K562 (cell line): ENCODE data around the gene ARR3.
"Not testable (repeated sequence)": the region's sequence is repeated elsewhere in the genome, so short reads cannot be mapped to it uniquely, and the experiment has no call there.

Source experiments
- EZH2 ChIP-seq: IDR thresholded peaks from 2 replicates; pipeline ENCODE4 v1.6.1; 2012; ENCODE audit warnings: low read depth, mild to moderate bottlenecking, inconsistent platforms, low read length, borderline replicate concordance
- GATA2 ChIP-seq: sonication (generic); formaldehyde crosslinking; IDR thresholded peaks from 2 replicates; pipeline ENCODE4 v1.4.0; 2020; ENCODE audit warnings: mild to moderate bottlenecking, missing genetic modification reagents
- PCBP2 ChIP-seq: fragments of 200-400 bp; formaldehyde crosslinking; IDR thresholded peaks from 2 replicates; pipeline ENCODE4 v1.6.1; 2018; ENCODE audit warnings: low read length, low read depth, mild to moderate bottlenecking, moderate library complexity; ENCODE audit not compliant: poor library complexity, severe bottlenecking
- POLR2AphosphoS5 ChIP-seq: IDR thresholded peaks from 2 replicates; pipeline ENCODE4 v1.6.1; 2011; ENCODE audit warnings: mild to moderate bottlenecking, low read depth, low read length, moderate library complexity; ENCODE audit not compliant: control insufficient read depth, insufficient read depth
- POLR2G ChIP-seq: fragments of 200-400 bp; formaldehyde crosslinking; IDR thresholded peaks from 2 replicates; pipeline ENCODE4 v1.6.1; 2017; ENCODE audit warnings: low read depth, mild to moderate bottlenecking, antibody characterized with exemption, low read length, moderate library complexity
- SETDB1 ChIP-seq: IDR thresholded peaks from one replicate; pipeline ENCODE4 v1.6.1; 2012; ENCODE audit warnings: low read length, control low read depth, inconsistent platforms
- SMAD3 ChIP-seq: fragments of 450-650 bp; formaldehyde crosslinking; conservative IDR thresholded peaks from 2 replicates; pipeline ENCODE4 v1.4.0; 2020; ENCODE audit warnings: mild to moderate bottlenecking
- ZBTB8A ChIP-seq: fragments of 450-650 bp; IDR thresholded peaks from 2 replicates; pipeline ENCODE4 v1.6.1; 2018; ENCODE audit warnings: mild to moderate bottlenecking, moderate library complexity; ENCODE audit not compliant: partially characterized antibody
- ZNF274 ChIP-seq: IDR thresholded peaks from 2 replicates; pipeline ENCODE4 v1.6.1; 2011; ENCODE audit warnings: low read depth, mild to moderate bottlenecking, low read length, moderate library complexity, borderline replicate concordance
- TF ChIP-seq, protein P1 (sequence below), 3 experiments: IDR thresholded peaks in 2 of 3; conservative IDR thresholded peaks in 1 of 3; 2 replicates each; pipeline ENCODE4 v1.5.1; 2011 to 2012; ENCODE audit warnings: low read length in 3 of 3, mild to moderate bottlenecking in 3 of 3, control low read depth in 2 of 3, improper control_type of control experiment in 1 of 3, inconsistent platforms in 1 of 3, low read depth in 1 of 3, mixed read lengths in 1 of 3, moderate library complexity in 1 of 3; ENCODE audit not compliant: insufficient read depth in 2 of 3

DNA sequence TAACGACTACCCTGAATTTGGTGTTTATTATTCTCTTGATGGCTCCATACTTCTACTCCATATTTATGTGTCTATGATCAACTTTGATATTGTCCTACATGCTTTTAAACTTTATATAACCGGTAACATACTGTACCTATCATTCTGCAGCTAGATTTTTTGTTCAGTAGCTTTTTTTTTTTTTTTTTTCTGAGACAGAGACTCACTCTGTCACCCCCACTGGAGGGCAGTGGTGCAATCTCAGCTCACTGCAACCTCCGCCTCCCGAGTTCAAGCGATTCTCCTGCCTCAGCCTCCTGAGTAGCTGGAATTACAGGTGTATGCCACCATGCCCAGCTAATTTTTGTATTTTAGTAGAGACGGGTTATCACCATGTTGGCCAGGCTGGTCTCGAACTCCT is 5.9 kb downstream of the ARR3 start:
- not testable (repeated sequence) for TF ChIP-seq SMAD3; SETDB1; PCBP2; EZH2; POLR2G; ZNF274; POLR2AphosphoS5; ZBTB8A; GATA2 (CRISPR knock-in tag)
- TF ChIP-seq, protein P1, sequence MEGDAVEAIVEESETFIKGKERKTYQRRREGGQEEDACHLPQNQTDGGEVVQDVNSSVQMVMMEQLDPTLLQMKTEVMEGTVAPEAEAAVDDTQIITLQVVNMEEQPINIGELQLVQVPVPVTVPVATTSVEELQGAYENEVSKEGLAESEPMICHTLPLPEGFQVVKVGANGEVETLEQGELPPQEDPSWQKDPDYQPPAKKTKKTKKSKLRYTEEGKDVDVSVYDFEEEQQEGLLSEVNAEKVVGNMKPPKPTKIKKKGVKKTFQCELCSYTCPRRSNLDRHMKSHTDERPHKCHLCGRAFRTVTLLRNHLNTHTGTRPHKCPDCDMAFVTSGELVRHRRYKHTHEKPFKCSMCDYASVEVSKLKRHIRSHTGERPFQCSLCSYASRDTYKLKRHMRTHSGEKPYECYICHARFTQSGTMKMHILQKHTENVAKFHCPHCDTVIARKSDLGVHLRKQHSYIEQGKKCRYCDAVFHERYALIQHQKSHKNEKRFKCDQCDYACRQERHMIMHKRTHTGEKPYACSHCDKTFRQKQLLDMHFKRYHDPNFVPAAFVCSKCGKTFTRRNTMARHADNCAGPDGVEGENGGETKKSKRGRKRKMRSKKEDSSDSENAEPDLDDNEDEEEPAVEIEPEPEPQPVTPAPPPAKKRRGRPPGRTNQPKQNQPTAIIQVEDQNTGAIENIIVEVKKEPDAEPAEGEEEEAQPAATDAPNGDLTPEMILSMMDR (IDR thresholded peaks at IDR 0.05 in 2 of 3, conservative IDR thresholded peaks at IDR 0.05 in 1 of 3; ENCODE audit: insufficient read depth in 2 of 3, low read depth in 1 of 3, low read length in 3 of 3): peak in 1 of 3 experiments; percentile 7; a peak in 1 of 6 replicates
